Vagina (tissue), 2 donors: ENCODE results near the gene B4GALT2.

Experiments used
- CTCF ChIP-seq, 3 experiments: fragments of 450-650 bp in 2 of 3; fragments of 200-600 bp in 1 of 3; sonication (generic) in 1 of 3; IDR thresholded peaks; one replicate each; pipeline ENCODE4 v1.5.1; 2017 to 2019; ENCODE audit warnings: antibody characterized with exemption in 3 of 3, mild to moderate bottlenecking in 2 of 3, moderate library complexity in 2 of 3
- POLR2A ChIP-seq, 2 donors: fragments of 450-650 bp; IDR thresholded peaks; one replicate each; pipeline ENCODE4 v1.6.1; 2017; ENCODE audit warnings: antibody characterized with exemption in 2 of 2, mild to moderate bottlenecking in 2 of 2, moderate library complexity in 2 of 2
- POLR2AphosphoS5 ChIP-seq, 2 donors: sonication (generic); formaldehyde crosslinking; IDR thresholded peaks; one replicate each; pipeline ENCODE4 v1.9.0; 2017; ENCODE audit warnings: antibody characterized with exemption in 2 of 2, mild to moderate bottlenecking in 2 of 2, low read depth in 1 of 2; ENCODE audit not compliant: insufficient read depth in 1 of 2

- TF ChIP-seq POLR2A (IDR thresholded peaks at IDR 0.05) = no peak
- TF ChIP-seq CTCF (IDR thresholded peaks at IDR 0.05) = no peak
- TF ChIP-seq POLR2AphosphoS5 (IDR thresholded peaks at IDR 0.05; ENCODE audit: insufficient read depth in 1 of 2, low read depth in 1 of 2) = no peak
Measured at GRCh38 chr1:43963006-43963405, 16.0 kb upstream of the B4GALT2 start.
